ENCODE data around the gene GRIA3.
"Not testable (repeated sequence)": the region's sequence is repeated elsewhere in the genome, so short reads cannot be mapped to it uniquely, and the experiment has no call there.

Gene GRIA3

DNA sequence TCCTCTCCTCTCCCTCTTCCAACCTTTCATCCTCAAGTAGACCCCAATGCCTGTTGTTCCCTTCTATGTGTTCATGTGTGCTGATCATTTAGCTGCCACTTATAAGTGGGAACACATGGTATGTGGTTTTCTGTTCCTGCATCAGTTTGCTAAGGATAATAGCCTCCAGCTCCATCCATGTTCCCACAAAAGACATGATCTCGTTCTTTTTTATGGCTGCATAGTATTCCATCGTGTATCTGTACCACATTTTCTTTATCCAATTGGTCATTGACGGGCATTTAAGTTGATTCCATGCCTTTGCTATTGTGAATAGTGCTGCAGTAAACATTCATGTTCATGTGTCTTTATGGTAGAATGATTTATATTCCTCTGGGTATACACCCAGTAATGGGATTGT lies 255.8 kb downstream of the GRIA3 start:
- DNase-seq; intact Hi-C loops (cut with DNase I): not testable (repeated sequence)

DNA sequence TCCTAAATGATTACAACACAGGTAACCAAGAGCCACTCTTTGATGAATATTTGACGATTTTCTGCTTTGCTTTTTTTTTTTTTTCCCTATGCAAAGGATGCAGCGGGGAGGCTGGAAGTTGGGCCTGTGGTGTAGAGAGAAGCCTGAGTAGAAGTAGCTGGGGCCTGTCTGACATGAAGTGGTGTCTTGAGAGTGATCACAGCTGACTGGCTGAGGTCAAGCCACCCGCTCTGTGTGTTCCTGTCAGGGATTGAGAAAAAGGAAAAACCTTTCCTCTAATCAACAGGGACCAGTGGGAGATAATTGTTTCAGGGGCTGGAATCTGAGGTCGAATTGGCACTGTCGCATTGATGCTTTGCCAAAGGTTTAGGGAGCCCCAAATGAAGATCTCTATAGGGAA lies 258.7 kb downstream of the GRIA3 start:
- DNase-seq: peak in 1 of 10 donors; percentile 50
- intact Hi-C loops (cut with DNase I): no loop called here

DNA sequence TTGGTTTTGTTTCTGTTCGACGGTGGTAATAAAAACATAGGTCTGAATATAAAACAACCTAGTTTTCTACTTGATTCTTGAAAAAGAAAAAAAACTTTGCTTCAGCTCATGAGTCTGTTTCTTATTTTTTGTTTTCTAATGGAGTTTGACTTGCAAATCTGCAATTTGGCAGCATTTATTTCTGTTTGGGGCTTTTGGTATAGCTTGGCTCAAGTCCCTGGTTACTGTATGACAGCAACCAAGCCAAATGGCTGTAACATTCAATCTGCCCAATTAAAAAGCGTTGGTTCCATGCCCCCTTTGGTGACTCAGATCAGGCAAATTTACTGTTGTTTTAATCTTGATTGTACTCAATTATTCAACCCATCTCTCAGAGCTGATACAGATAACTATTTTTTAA lies 263.4 kb downstream of the GRIA3 start:
- DNase-seq: no peak

DNA sequence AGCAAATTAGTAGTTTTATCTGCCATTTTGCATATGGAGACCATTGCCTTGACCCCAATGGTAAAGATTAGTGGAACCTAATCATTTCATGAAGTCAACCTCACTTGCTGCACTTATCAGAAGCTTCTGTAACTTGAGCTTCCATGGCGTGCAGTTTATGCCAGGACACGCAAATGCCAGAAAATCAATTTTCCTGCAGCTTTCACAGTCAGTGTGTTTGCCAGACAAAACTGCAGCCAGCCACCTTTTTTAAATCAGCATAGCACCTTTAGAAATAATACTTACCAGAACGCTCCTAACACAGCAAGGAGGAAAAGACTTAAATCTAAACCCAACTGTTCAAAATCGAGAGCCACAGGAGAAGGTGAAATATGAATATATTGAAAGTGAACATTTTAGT lies 265.3 kb downstream of the GRIA3 start:
- intact Hi-C loops (cut with DNase I): no loop called here
- DNase-seq: no peak

More for the DNA sequence above, 263.4 kb downstream of the GRIA3 start:
- intact Hi-C loops (cut with DNase I): no loop called here

DNA sequence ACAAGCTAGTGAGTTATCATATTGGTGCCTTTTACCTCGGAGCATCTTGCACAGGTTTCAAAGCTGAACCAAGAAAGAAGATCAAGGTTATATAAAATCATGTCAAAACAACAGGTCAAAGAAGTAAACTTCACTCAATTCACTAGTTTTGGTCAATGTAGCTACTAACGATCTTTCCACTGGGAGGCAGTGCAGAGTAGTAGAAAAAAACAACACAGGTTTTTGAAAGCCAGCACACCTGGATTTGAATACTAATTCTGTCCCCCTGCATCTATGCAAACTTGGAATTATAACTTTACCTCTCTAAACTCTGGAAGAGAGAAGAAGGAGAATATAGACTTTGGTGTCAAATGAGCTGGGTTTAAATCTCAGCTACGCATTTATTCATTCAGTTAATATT lies 266.1 kb downstream of the GRIA3 start:
- no peak for DNase-seq
- intact Hi-C loops (cut with DNase I): no loop called here

DNA sequence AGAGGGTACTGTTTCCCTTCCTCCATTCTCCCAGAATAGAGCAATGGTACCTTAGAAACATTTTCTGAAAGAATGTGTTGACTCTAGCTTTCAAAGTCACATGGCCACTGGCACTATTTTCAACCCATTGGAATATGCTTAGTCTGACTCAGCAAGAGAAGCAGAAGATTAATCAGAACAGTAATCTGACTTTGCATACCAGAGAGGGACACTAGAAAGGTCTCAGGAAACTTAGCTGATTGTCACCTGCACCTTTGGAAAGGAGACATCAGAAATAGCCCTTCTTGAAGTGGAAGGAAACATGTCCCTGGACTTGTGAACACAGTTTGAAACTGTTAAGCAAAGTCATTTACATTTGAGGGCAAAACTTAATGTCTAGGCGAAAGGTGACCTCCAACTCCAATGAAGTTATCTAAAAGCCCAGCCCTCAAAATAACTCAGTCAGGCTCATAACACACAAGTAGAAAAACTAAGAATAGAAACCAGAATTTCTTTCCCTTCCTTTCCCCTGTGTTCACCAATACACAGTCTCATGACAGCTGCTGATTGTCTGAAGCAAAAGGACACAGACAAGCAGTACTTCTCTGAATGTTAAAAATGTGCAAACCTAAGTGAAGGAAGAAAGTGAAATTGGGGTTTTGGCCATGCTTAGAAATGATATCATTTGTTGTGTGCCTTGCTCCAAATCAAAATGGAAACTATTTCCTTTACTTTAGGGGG lies 270.8 kb downstream of the GRIA3 start:
- intact Hi-C loops (cut with DNase I): no loop called here

DNA sequence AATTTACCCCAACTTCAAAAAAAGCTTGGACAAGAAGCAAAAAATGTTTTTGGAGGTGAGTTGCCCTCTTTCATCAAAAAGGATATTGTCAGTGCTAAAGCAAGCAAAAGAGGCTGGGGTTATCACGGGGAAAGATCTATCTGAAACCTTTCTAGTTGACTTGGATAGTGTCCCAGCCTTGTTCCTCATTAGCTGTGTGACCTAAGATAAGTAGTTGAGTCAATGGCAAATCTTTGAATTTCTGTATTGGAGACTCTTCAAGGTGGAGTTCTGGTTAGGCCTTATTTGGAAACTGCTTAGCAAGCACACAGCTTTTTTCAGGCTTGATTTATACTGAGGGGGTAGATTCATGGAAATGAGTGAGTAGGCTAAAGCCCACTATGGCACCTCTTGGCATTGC lies 271.6 kb downstream of the GRIA3 start:
- intact Hi-C loops (cut with DNase I): no loop called here
- DNase-seq: no peak

More for the DNA sequence above, 270.8 kb downstream of the GRIA3 start:
- no peak for DNase-seq

DNA sequence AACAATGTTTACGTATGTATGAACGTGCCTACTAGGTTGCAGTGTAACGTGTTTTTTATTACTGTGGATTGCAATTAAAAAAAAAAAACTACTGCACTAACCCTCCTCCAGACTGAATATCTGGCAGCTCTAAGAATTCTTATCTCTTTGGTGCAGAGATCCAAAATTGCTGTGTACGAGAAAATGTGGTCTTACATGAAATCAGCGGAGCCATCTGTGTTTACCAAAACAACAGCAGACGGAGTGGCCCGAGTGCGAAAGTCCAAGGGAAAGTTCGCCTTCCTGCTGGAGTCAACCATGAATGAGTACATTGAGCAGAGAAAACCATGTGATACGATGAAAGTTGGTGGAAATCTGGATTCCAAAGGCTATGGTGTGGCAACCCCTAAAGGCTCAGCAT lies 280.6 kb downstream of the GRIA3 start:
- intact Hi-C loops (cut with DNase I): no loop called here
- no peak for DNase-seq

DNA sequence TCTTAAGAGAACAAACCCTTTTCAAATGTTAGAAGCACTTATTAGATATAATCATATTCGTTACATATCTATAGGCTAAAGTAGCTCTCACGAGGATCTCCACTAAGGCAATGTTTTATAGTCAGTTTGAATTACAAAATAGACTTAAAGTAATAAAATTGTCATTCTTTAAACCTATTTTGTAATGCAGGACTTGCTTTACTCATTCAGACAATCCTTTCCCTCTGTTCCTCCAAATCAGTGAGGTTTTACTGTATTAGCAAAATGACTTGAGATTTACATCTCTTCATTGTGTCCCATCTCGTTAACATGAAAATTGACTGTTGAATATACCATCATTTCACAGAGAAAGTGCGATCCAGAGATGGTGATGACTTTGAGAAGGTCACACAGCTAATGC lies 284.4 kb downstream of the GRIA3 start:
- no peak for DNase-seq
- intact Hi-C loops (cut with DNase I): no loop called here

DNA sequence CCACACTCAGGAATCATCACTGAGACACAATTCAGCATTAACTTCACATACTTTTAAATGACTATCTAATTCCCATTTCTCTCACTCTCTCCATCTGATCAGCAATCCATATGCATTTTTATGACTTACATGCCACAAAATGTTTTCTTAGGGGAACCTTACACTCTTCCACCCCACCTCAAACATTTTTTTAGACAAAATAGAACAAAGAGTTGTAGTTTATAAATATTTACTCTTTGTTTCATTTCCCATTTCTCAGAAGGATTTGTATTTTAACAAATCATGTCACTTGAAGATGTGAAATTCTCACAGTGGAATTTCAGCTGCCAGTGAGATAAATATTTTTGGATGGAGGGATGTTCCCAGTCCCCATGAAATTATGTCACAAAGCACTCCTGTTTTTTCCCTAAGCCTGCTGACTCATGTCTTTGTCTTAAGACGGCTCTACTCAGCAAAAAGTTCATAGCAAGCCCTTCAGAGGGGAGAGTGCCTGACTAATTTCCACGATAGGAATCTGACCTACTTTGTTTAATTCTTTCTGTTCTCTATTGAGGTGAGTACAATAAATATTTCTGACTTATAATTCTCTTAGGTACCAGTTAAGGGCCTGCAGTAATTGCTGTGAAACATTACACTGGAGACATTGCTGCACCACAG lies 291.1 kb downstream of the GRIA3 start:
- intact Hi-C loops (cut with DNase I): no loop called here

DNA sequence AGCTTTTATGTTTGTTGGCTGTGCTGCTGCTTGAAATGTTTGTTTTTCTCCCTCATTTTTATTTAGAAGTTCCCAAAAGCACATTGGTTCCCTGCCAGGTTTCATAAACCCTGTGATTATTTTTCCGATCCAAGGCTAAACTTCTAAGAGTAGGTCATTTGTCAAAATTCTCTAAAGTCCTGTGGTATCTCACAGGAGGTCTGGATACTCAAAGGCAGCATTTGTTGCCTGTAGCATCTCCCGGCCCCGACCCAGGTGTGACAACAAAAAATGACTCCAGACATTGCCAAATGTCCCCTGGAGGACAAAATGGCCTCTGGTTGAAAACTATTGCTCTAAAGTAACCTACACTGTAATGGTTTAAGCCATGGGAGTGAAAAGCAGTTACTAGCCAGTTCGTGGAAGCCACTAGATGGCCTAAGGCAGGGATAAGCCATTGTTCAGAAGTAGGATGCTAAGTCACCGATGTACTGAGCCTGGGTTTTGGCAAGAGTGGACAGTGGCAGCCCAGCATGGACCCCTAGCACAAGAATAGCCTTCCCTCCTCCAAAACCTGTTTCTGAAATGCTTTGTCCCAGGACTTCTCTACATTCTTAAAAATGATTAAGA lies 292.6 kb downstream of the GRIA3 start:
- no peak for DNase-seq
- intact Hi-C loops (cut with DNase I): no loop called here

More for the DNA sequence above, 291.1 kb downstream of the GRIA3 start:
- DNase-seq: no peak

DNA sequence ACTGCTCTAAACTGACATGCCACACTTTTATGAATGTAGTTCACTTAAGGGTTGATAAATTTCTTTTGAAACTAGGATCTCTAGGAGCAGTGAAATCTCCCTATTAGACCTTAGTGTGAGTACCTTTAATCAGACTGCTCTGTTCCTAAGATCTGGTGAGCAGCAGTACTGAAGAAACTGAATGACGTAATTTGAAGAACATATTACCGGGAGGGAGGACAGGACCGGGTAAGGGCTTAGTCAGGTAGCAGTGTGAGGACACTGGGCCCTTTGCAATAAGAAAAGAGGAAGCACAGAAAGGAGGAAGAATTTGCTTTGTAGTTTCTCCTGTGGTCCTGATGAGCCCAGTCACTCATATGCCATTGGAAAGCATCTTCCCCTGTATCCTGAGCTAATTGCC lies 293.6 kb downstream of the GRIA3 start:
- intact Hi-C loops (cut with DNase I): no loop called here
- no peak for DNase-seq

DNA sequence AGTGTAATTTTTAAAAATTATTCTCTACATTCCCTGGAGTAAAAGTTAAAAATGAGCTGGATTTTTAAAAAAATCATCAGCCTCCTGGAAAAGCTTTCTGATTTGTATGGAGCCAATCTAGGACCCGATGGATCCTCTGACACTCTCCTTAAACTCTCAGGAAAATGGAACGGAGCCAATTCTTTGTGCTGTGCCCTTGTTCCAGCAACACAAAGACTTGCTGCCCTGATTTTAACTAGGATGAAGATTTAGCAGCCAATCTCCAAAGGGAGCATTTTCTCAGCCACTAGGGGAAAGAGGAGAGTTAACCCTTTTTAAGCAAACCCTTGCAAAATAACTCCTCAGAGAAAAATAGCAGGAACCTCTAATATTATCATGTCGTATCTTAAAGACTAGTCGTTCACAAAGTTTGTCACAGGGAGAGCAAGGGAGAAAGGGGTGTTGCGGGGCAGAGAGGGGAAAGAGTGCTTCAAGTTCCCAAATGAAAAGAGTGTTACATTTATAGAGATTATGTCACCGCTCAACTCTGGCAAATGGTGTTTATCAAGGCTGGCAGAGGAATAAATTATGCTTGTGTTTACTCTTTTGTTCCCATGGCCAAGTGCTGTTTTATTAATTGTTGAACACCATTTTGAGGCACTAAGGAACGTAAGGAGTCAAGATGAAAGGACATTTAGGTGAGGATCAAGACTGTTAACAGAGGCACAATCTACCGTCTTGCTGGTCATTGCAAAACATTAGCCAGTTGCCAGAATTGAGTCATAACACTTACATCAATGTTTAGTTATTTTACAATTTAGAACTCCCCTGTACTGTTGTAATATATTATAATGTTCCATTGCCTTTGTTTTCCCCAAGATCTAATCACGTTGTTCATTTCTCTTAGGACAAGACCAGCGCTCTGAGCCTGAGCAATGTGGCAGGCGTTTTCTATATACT lies 298.1 kb downstream of the GRIA3 start:
- DNase-seq: no peak
- intact Hi-C loops (cut with DNase I): no loop called here

DNA sequence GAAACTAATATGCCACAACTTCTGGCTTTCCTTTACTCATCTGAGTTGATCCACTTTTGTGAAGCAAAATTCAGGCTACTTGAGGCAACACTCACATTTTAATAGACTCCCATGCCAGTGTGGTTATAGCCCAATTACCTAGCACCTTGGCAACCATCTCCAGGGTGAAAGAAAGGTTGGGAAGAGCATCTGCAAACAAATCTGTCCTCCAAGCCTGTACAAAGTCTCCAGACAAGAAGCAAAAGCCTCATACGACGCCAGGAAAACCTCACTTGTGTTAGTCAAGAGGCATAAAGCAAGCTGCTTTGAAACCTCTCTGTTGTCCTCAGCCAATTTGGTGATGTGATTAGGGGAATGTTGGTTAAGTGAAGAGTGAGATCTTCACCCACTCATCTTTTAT lies 302.2 kb downstream of the GRIA3 start:
- intact Hi-C loops (cut with DNase I): no loop called here

DNA sequence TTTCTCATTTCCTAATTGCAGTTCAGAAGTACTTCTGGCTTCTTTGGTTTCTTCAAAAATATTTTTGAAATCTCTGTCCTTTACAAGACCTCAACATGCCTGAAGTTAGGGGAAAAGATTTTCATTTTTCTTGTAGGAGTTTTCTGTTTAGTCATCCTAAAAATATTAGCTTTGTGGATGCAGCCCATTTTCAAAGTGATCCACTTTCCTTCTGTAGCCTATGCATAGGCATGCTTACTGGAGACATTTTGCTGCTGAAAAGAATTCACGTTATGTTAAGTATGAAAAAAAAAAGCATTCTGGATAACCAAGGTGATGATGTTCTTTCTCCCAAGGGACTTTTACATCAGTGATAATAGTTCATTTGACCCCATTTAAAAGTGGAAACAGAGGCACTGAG lies 303.2 kb downstream of the GRIA3 start:
- intact Hi-C loops (cut with DNase I): no loop called here
- DNase-seq: no peak

More for the DNA sequence above, 302.2 kb downstream of the GRIA3 start:
- no peak for DNase-seq

DNA sequence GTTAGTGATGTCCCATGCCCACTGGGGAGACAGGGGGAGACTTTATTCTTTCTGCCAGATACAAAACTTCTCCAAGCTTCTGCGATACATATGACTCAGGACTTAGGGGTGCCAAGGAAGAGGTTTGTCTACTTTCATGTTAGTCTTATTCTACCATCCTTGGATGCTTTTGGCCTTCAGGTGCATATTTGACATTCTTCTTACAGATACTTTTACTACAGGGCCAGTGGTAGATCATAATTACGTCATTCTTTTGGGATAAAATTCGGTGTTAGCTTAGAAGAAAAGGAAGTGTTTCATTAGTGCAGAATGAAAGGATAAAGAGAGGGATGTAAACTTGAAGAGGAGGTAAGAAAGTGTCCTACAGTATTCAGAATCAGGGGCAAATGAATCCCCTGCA lies 303.6 kb downstream of the GRIA3 start:
- intact Hi-C loops (cut with DNase I): no loop called here
- no peak for DNase-seq

DNA sequence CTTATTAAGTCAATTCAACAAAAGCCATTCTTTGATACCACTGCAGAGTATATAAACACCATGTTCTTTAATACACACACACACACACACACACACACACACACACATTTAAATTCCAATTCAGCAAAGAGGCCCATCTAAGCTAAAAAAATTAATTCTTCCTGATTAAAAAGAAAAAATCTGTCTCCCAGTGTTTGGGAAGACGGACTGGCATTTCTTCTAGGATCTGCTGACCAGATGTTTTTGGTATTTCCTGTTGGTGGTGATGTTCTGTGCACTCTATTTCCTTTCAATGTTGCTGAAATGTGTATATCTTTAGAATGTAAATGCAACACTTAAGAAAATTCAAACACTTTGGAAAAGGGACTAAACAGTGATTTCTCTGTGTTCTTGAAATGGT lies 304.9 kb downstream of the GRIA3 start:
- intact Hi-C loops (cut with DNase I): no loop called here
- DNase-seq: no peak

DNA sequence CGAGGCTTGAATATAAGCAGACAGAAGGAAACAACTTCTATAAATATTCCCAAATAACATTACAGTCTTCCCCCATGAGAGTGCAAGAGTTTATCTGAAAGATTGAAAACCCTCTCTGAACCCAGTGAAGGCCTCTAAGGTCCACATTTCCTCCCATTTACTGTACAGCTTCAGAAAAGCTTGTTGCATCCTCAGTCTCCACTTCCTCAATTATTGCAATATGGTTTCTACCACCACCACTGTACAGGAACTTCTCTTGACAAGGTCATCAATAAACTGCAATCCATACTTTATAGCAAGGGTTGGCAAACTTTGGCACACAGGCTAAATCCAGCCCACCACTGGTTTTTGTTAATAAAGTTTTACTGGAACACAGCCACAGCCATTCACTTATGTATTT lies 309.8 kb downstream of the GRIA3 start:
- intact Hi-C loops (cut with DNase I): no loop called here

DNA sequence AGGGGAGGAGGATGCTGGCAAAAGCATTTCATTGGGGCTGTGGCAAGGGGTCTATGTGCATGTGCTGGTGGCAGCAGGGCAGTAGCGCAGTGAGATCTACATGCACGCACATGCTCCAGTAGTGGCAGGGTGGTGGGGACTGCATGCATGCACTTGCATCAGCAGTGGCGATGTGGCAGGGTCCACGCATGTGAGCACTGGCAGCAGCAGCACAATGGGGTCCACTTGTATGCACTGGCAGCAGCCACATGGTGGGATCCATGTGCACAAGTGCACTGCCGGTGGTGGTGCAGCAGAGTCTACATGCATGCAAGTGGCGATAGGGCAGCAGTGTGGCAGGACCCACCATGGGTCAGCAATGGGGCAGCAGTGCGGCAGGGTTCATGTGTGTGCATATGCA lies 315.7 kb downstream of the GRIA3 start:
- peak in 1 of 10 donors; percentile 79 for DNase-seq
- intact Hi-C loops (cut with DNase I): no loop called here

More for the DNA sequence above, 309.8 kb downstream of the GRIA3 start:
- no peak for DNase-seq

DNA sequence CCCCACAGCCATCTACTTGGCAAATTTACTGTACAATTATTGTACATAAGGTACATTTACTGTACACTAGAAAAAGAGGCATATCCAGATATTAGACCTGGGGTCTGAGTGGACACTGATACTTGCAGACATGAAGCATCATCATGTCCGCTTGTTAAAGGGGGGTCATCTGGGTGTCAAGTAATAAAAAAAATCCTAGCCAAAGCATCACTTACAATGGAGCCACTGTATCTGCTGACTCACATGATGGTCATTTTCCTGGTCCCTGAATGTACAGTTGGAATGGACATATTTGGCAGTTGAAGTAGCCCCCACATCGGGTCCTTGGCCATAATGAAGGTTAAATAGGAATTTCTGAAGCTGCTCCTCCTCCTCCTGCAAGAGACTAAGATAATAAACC lies 320.0 kb downstream of the GRIA3 start:
- no peak for DNase-seq
- intact Hi-C loops (cut with DNase I): no loop called here

All from posterior cingulate gyrus (tissue), 11 donors.